ENCODE results near the gene TAF9. TPM values are rescaled to one million over a fixed set of nuclear protein-coding genes. Genes with fewer than 3 reads are reported as not detected.
A peak's percentile ranks its signal among the peaks of the same experiment; 100 is the strongest.
"Not testable (repeated sequence)": the region's sequence is repeated elsewhere in the genome, so short reads cannot be mapped to it uniquely, and the experiment has no call there.

Gene TAF9
- total RNA-seq, 1 donor from 2014 or later = 29.9 TPM

DNA sequence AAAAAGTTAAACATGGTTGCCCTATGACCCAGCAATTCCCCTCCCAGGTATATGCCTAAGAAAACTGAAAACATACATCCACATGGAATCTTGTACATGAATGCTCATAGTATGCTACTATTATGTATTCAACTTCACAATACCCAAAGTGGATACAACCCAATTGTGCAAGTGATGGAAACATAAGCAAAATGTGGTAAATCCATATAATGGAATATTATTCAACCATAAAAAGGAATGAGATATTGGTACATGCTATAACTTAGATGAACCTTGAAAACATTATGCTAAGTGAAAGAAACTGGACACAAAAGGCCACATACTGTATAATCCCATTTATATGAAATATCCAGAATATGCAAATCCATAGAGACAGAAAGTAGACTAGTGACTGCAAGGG, 18.7 kb downstream of the TAF9 start:
- DNase-seq = no peak
- no peak for ATAC-seq (ENCODE audit: poor library complexity)
- intact Hi-C loops (cut with DNase I) = no loop called here

DNA sequence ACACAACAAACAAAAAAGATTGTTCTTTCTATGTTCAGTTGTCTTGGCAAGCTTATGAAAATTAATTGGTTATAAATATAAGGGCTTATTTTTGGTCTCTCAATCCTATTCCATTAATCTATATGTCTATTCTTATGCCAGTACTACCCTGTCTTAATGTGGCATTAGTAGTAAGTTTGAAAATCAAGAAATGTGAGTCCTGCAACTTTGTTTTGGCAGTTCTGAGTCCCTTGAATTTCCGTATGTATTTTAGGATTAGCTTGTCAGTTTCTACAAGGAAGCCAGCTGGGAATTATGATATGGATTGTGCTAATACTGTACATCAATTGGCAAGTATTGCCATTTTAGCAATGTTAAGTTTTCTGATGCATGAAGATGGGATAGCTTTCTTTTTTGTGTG, 26.2 kb downstream of the TAF9 start:
- DNase-seq (no peak), ATAC-seq (ENCODE audit: poor library complexity) (no peak)
- intact Hi-C loops (cut with DNase I) = no loop called here

DNA sequence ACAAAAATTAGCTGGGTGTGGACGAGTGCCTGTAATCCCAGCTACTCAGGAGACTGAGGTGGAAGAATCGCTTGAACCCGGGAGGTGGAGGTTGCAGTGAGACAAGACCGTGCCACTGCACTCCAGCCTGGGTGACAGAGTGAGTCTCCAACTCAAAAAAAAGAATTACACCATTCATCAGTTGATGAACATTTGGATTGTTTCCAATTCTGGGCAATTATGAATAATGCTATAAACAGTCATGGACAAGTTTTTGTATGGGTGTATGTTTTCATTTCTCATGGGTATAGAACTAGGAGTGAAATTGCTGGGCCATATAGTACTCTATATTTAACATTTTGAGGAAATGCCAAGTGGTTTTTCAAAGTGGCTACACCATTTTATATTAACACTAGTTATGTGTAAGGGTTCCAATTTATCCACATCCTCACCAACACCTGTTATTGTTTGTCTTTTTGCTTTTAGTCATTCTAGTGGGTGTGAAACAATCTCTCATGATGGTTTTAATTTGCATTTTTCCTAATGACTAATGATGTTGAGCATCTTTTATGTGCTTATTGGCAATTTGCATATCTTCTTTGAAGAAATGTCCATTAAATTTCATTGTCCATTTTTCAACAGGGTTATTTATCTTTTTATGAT, 27.7 kb downstream of the TAF9 start:
- intact Hi-C loops (cut with DNase I) = no loop called here
- DNase-seq (no peak), ATAC-seq (ENCODE audit: poor library complexity) (no peak)

DNA sequence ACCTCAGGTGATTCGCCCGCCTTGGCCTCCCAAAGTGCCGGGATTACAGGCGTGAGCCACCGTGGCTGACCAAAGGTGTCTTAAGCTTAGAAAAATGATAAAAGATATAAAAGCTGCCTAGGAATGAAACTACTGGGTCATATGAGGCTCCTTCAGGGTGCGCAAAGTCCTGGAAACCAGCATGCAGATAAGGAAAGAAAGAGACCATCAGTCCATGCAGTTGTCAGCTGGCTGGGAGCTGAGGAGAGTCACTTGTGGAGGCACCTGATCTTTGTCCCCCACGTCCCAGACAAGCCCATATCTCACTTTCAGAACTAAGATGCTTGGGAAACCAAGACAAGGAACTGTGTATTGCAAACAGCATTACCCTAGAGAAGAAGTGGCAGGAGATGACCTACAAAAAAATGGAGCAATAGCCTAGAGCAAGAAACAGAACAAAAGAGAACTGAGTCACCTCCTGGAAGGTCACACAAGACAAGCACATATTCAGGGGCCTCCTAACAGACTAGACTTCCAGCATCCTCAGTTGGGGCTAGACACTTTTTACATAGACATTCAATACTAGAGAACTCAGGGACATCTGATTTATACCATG, 33.9 kb downstream of the TAF9 start:
- ATAC-seq (ENCODE audit: poor library complexity) (no peak), DNase-seq (no peak)
- intact Hi-C loops (cut with DNase I) = no loop called here

DNA sequence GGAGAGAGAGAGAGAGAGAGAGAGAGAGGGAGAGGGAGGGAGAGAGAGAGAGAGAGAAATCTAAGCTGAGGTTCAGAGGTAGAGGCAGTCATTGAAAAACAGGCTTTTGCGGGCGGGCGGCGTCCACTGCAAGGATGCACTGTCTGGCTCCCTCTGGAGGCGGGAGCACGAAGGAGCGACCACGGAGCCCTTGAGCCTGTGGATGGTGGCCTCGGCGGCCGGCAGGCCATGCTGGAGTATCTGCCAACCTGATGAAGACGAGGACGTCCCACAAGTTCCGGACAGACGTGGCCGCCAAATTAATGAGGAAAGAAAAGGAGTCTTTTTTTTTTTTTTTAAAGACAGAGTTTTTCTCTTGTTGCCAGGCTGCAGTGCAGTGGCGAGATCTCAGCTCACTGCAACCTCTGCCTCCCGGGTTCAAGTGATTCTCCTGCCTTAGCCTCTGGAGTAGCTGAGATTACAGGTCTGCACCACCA, 34.5 kb downstream of the TAF9 start:
- intact Hi-C loops (cut with DNase I) = loop anchor here (5.0 kb wide), 1 partner anchor 293 kb away; no protein-coding TSS in a partner anchor

DNA sequence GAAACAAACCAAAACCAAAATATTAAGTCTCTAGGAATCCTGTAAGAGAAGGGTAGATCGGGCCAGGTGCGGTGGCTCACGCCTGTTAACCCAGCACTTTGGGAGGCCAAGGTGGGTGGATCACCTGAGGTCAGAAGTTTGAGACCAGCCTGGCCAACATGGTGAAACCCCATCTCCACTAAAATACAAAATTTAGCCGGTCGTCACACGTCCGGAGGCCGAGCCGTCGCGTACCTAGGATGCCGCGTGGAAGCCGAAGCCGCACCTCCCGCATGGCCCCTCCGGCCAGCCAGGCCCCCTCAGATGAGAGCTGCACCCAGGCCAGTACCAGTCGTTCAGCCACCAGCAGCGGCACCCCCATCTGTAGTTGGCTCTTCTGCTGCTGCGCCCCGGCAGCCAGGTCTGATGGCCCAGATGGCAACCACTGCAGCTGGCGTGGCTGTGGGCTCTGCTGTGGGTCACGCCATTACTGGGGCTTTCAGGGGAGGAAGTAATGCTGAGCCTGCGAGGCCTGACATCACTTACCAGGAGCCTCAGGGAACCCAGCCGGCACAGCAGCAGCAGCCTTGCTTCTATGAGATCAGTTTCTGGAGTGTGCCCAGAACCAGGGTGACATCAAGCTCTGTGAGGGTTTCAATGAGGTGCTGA, 35.5 kb downstream of the TAF9 start:
- intact Hi-C loops (cut with DNase I) = loop anchor here (5.0 kb wide), 1 partner anchor 291 kb away; no protein-coding TSS in a partner anchor
- peak; percentile 59 for ATAC-seq (ENCODE audit: poor library complexity)

More for the DNA sequence above, 34.5 kb downstream of the TAF9 start:
- ATAC-seq (ENCODE audit: poor library complexity) = peak; percentile 94
- peak; percentile 92 for DNase-seq

DNA sequence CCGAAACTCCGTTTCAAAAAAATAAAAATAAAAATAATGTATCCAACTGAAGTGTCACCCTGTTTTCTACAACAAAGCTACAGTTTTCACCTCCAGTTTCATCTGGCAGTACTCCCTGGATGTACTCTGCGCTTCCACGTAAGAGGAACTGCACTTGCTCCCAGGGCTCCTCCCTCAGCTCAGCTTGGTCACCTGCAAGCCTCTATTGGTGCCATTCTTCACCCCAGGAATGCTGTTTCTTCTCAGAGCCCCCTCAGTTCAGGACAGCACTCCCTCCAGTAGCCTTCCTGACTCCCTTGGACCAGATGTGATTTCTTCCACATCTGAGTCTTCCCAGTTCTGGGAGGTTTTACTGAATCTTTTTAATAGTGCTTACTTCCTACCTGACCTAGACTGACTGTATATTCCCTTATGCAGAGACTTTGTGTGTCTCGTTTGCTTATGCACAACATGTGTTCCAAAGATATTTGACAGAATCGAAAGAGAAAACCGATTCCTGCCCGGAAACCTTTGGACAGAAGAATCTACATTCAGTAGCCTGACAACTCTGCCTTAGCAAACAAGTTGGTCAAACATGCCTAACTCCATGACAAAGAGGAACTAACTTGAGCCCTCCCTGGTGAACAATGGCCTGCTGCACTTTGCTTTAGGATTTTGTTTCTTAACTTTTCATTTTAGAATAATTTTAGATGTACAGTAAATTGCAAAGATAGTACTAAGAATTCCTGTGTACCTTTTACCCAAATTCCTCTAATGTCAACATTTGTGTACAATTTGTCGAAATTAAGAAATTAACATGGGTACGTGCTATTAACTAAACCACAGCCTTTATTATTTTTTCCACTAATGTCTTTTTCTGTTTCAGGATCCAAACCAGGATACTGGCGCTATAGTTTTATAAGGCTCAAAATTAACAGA, 37.5 kb downstream of the TAF9 start:
- DNase-seq (no peak), ATAC-seq (ENCODE audit: poor library complexity) (no peak)
- intact Hi-C loops (cut with DNase I) = loop anchor here (5.0 kb wide), 1 partner anchor 289 kb away; no protein-coding TSS in a partner anchor

More for the DNA sequence above, 35.5 kb downstream of the TAF9 start:
- DNase-seq = not testable (repeated sequence)

DNA sequence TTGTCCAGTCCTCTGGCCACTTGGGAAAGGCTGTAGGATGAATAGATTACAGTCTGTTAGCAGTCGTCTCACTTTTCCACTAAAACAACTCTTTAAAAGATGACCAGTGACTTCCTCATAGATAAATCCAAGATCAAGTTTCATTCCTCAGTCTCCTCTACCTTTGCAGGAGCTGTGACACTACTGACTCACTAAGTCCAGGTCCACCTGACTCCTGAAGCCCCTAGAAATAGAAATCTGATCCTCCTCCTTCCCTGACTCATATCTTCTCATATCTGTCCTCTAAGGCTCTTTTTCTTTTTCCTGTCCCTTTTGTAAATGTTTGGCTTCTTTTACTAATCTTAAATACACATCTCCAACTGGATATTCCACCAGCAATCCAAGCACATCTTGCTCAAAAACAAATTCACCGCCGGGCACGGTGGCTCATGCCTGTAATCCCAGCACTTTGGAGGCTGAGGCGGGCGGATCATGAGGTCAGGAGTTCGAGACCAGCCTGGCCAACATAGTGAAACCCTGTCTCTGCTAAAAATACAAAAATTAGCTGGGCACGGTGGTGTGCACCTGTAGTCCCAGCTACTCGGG, 39.3 kb downstream of the TAF9 start:
- ATAC-seq (ENCODE audit: poor library complexity) (no peak), DNase-seq (no peak)
- intact Hi-C loops (cut with DNase I) = loop anchor here (5.0 kb wide), 1 partner anchor 288 kb away; no protein-coding TSS in a partner anchor

DNA sequence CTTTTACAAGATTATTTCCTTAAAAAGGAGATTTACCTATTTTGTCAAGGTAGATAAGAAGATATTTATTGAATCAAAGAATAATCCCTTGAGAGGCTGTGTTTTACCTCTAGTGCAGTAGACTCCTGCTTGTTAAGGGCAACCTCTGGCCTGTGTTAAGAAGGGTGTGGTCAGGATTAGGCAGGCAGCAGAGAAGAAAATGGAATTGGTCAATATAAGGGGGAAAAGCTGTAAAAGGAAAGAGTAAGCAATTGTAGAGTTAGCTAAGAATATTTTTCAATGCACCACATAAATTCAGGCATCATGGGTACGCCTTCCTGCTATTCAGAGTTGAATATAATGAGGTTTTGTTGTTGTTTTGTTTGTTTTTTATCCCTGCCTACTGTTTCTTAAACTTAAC, 43.0 kb downstream of the TAF9 start:
- intact Hi-C loops (cut with DNase I) = no loop called here
- DNase-seq (no peak), ATAC-seq (ENCODE audit: poor library complexity) (no peak)

DNA sequence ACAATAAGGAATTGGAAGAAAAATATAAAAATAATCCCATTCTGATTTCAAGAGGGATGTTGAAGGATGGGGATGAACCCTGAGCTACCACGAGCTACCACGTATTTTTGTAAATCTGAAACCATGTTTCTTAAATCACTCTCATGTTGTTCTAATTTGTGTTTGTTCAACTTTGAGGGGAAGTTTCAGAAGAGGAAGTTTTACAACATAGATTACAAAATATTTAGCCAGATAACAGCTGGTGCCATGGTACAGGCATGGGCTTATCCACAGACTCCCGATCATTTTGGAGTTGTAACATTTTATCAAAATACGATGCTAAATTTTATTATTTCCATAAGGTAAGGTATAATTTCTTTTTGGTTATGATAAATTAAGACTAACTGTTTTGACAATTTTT, 51.9 kb downstream of the TAF9 start:
- no peak for DNase-seq
- no peak for ATAC-seq (ENCODE audit: poor library complexity)
- intact Hi-C loops (cut with DNase I) = no loop called here

DNA sequence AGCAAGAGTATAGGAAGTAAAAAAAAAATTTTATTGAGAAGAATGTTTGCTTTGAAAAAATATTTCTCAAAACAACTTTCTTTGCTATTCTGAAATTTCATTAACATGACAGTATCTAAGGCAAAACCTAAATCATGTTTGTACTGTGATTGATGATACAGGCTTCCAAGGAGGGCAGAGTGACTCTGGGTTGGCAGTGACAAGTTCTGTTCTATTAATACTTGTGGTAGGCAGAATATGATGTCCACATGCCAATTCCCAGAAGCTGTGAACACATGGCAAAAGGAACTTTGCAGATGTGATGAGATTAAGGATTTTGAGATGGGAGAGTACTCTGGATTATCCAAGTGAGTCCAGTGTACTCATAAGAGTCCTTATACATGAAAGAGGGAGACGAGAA, 53.3 kb downstream of the TAF9 start:
- ATAC-seq (ENCODE audit: poor library complexity) (peak; percentile 63), DNase-seq (no peak)
- intact Hi-C loops (cut with DNase I) = no loop called here

Other genes starting within 250 kb of the TAF9 start
- gene CCNB1, start 202.4 kb downstream of the TAF9 start, total RNA-seq = 2.5 TPM
- gene CENPH, start 179.9 kb downstream of the TAF9 start, total RNA-seq = 3.2 TPM
- 14.8 TPM for gene CDK7, start 134.6 kb downstream of the TAF9 start, total RNA-seq
- 2.8 TPM for gene CCDC125, start 36.7 kb downstream of the TAF9 start, total RNA-seq
- gene AK6, start within 50 bp of the TAF9 start, total RNA-seq = 42.3 TPM
- gene RAD17, start 298 bp upstream of the TAF9 start, total RNA-seq = 17.8 TPM
- 0.94 TPM for gene MARVELD2, start 45.6 kb upstream of the TAF9 start, total RNA-seq
- gene OCLN, start 123.3 kb upstream of the TAF9 start, total RNA-seq = 2.0 TPM
- gene GTF2H2C, start 190.7 kb upstream of the TAF9 start, total RNA-seq = 19.5 TPM

All from Right ventricle myocardium superior (tissue), 1 donor.